Keratinocyte (primary cell): ENCODE data around the gene CCDC24. TPM values are rescaled to one million over a fixed set of nuclear protein-coding genes. Genes with fewer than 3 reads are reported as not detected.

Source experiments
- DNase-seq: peaks from one replicate; pipeline ENCODE4 v3.0.0-alpha.2; 2011; ENCODE audit warnings: low read depth, missing footprints, low spot score
- FAIRE-seq: peaks from 2 replicates; lab custom pipeline; 2011; peaks lifted over from hg19 to GRCh38; lab: Jason Lieb, UNC
- H2AFZ ChIP-seq: 2 replicates; pipeline ENCODE4 v1.6.0; 2012; ENCODE audit warnings: low read length, control low read depth, inconsistent platforms; ENCODE audit not compliant: control insufficient read depth
- H3K27ac ChIP-seq: 2 replicates; pipeline ENCODE4 v1.5.1; 2011; ENCODE audit warnings: low read length; ENCODE audit not compliant: control insufficient read depth, insufficient read depth
- H3K27me3 ChIP-seq: 3 replicates; pipeline ENCODE4 v1.6.0; 2011; ENCODE audit warnings: low read length; ENCODE audit not compliant: control insufficient read depth, insufficient read depth; ENCODE audit errors: extremely low read depth
- H3K36me3 ChIP-seq, 2 experiments: 2 replicates in 1 of 2; 3 replicates in 1 of 2; pipeline ENCODE4 v1.5.1; 2011; ENCODE audit warnings: low read length in 2 of 2, mild to moderate bottlenecking in 1 of 2; ENCODE audit not compliant: control insufficient read depth in 2 of 2, insufficient read depth in 2 of 2; ENCODE audit errors: extremely low read depth in 1 of 2
- H3K4me1 ChIP-seq: 3 replicates; pipeline ENCODE4 v1.5.1; 2011; ENCODE audit warnings: low read length; ENCODE audit not compliant: control insufficient read depth, insufficient read depth; ENCODE audit errors: extremely low read depth
- H3K4me2 ChIP-seq: 3 replicates; pipeline ENCODE4 v1.6.0; 2011; ENCODE audit warnings: low read depth, low read length; ENCODE audit not compliant: control insufficient read depth, insufficient read depth; ENCODE audit errors: extremely low read depth
- H3K4me3 ChIP-seq, 3 experiments: fragments of 200-600 bp in 1 of 3; sonication (generic) in 1 of 3; 2 replicates in 2 of 3; 3 replicates in 1 of 3; pipeline ENCODE4 v1.5.1; 2011 to 2016; ENCODE audit warnings: low read length in 3 of 3, mild to moderate bottlenecking in 3 of 3, control low read depth in 2 of 3, inconsistent platforms in 1 of 3, low read depth in 1 of 3, mixed read lengths in 1 of 3, mixed run types in 1 of 3, moderate library complexity in 1 of 3; ENCODE audit not compliant: control insufficient read depth in 2 of 3, insufficient read depth in 2 of 3; ENCODE audit errors: extremely low read depth in 1 of 3
- H3K79me2 ChIP-seq: 2 replicates; pipeline ENCODE4 v1.6.0; 2012; ENCODE audit warnings: low read length; ENCODE audit not compliant: control insufficient read depth, insufficient read depth
- H3K9ac ChIP-seq: 3 replicates; pipeline ENCODE4 v1.6.0; 2011; ENCODE audit warnings: low read length; ENCODE audit not compliant: control insufficient read depth, insufficient read depth; ENCODE audit errors: extremely low read depth
- H3K9me1 ChIP-seq: 3 replicates; pipeline ENCODE4 v1.6.0; 2011; ENCODE audit warnings: low read length; ENCODE audit not compliant: control insufficient read depth, insufficient read depth; ENCODE audit errors: extremely low read depth
- H3K9me3 ChIP-seq: 2 replicates; pipeline ENCODE4 v1.5.1; 2012; ENCODE audit warnings: low read depth, low read length; ENCODE audit not compliant: control insufficient read depth
- H4K20me1 ChIP-seq: 3 replicates; pipeline ENCODE4 v1.6.0; 2011; ENCODE audit warnings: low read length; ENCODE audit not compliant: control insufficient read depth, insufficient read depth; ENCODE audit errors: extremely low read depth
- EZH2 ChIP-seq: IDR thresholded peaks from one replicate; pipeline ENCODE4 v1.6.1; 2012; ENCODE audit warnings: inconsistent platforms, mild to moderate bottlenecking, low read length, moderate library complexity
- dilution Hi-C: fragments of 300-500 bp; cut with MboI; formaldehyde crosslinking; loops from one replicate; pipeline ENCODE4 v1.7.0; 2020; ENCODE audit warnings: low sequenced_read_pairs; ENCODE audit not compliant: extremely low pct_ligation_motif_present
- polyA plus RNA-seq, 5 experiments: library from polyadenylated mRNA; depleted of rRNA in 3 of 5; stranded (reverse) in 3 of 5; stranded (forward) in 1 of 5; unstranded in 1 of 5; fragments of >200 nt; gene quantifications; 1 replicate in 1 of 5; 2 replicates in 3 of 5; 3 replicates in 1 of 5; pipeline versions ENCODE4 v1.2.1 to v1.2.3, GENCODE V29; 2011 to 2012; ENCODE audit warnings: missing spikeins in 2 of 5, low read depth in 1 of 5, low replicate concordance in 1 of 5
- TF ChIP-seq, protein P1 (sequence below), 3 experiments: IDR thresholded peaks in 1 of 3; conservative IDR thresholded peaks in 1 of 3; optimal IDR thresholded peaks in 1 of 3; 2 replicates in 2 of 3; 3 replicates in 1 of 3; pipeline versions ENCODE3 to v1.5.1; 2011; ENCODE audit warnings: low read length in 3 of 3, mild to moderate bottlenecking in 3 of 3, moderate library complexity in 2 of 3, control low read depth in 1 of 3, inconsistent platforms in 1 of 3; ENCODE audit not compliant: insufficient read depth in 2 of 3; ENCODE audit errors: extremely low read depth in 1 of 3

CCDC24 gene
- polyA plus RNA-seq, 1 donor (not counting 4 experiments of a cell fraction or from before 2014, with no cell fraction given) = 5.2 TPM

- dilution Hi-C loops = no loop called here
- H3K36me3 ChIP-seq = peaks cover 2 to 9% of the 10 kb centered on the region in 2 experiments
- no peaks in the 10 kb centered on the region for H3K27me3 ChIP-seq
- TF ChIP-seq, protein P1, sequence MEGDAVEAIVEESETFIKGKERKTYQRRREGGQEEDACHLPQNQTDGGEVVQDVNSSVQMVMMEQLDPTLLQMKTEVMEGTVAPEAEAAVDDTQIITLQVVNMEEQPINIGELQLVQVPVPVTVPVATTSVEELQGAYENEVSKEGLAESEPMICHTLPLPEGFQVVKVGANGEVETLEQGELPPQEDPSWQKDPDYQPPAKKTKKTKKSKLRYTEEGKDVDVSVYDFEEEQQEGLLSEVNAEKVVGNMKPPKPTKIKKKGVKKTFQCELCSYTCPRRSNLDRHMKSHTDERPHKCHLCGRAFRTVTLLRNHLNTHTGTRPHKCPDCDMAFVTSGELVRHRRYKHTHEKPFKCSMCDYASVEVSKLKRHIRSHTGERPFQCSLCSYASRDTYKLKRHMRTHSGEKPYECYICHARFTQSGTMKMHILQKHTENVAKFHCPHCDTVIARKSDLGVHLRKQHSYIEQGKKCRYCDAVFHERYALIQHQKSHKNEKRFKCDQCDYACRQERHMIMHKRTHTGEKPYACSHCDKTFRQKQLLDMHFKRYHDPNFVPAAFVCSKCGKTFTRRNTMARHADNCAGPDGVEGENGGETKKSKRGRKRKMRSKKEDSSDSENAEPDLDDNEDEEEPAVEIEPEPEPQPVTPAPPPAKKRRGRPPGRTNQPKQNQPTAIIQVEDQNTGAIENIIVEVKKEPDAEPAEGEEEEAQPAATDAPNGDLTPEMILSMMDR (optimal IDR thresholded peaks at IDR 0.05 in 1 of 3, IDR thresholded peaks at IDR 0.05 in 1 of 3, conservative IDR thresholded peaks at IDR 0.05 in 1 of 3; ENCODE audit: extremely low read depth in 1 of 3, insufficient read depth in 2 of 3, low read length in 3 of 3) = no peak
- TF ChIP-seq EZH2 = no peak
- no peak overlapping the region for H3K4me2 ChIP-seq
- H3K4me3 ChIP-seq = no peak overlapping the region
- H3K9me1 ChIP-seq = no peaks in the 10 kb centered on the region
- no peak overlapping the region for H3K27ac ChIP-seq
- no peaks in the 10 kb centered on the region for H3K79me2 ChIP-seq
- no peak overlapping the region for H3K9ac ChIP-seq
- H4K20me1 ChIP-seq = peaks cover 3% of the 10 kb centered on the region
- no peaks in the 10 kb centered on the region for H3K4me1 ChIP-seq
- no peaks in the 10 kb centered on the region for H3K9me3 ChIP-seq
- FAIRE-seq (no peak), DNase-seq (no peak)
- H2AFZ ChIP-seq = no peak overlapping the region
These were observed 24.9 kb downstream of the CCDC24 start for GRCh38 chr1:44016041-44016889.

GRCh38 chr1:44016890-44017400 is 25.5 kb downstream of the CCDC24 start:
- no peak overlapping the region for H3K4me2 ChIP-seq
- no peak for FAIRE-seq

More at GRCh38 chr1:44016890-44017400, 25.5 kb downstream of the CCDC24 start:
- Histone ChIP-seq H3K36me3 (peaks cover 2 to 9% of the 10 kb centered on the region in 2 experiments), H3K27me3 (no peaks in the 10 kb centered on the region), H3K27ac (no peak overlapping the region), H3K4me1 (no peaks in the 10 kb centered on the region), H3K9ac (no peak overlapping the region), H2AFZ (no peak overlapping the region), H3K79me2 (no peaks in the 10 kb centered on the region), H3K9me3 (no peaks in the 10 kb centered on the region), H3K9me1 (no peaks in the 10 kb centered on the region), H4K20me1 (peaks cover 3% of the 10 kb centered on the region), H3K4me3 (no peak overlapping the region)
- TF ChIP-seq EZH2 = no peak
- TF ChIP-seq, protein P1 (optimal IDR thresholded peaks at IDR 0.05 in 1 of 3, IDR thresholded peaks at IDR 0.05 in 1 of 3, conservative IDR thresholded peaks at IDR 0.05 in 1 of 3; ENCODE audit: extremely low read depth in 1 of 3, insufficient read depth in 2 of 3, low read length in 3 of 3) = no peak
- dilution Hi-C loops = no loop called here
- no peak for DNase-seq
